Measurements from ENCODE around the gene PRPF40A. TPM values are rescaled to one million over a fixed set of nuclear protein-coding genes. Genes with fewer than 3 reads are reported as not detected.

Gene PRPF40A
- total RNA-seq, 1 donor from 2014 or later: 131 TPM

GRCh38 chr2:152674334-152674733, 42.9 kb downstream of the PRPF40A start:
- no peak overlapping the region for H3K27ac Mint-ChIP-seq (ENCODE audit: unreplicated experiment)
- Histone ChIP-seq H2AFZ (ENCODE audit: low read depth, low read length) (no peak overlapping the region), H3K36me3 (ENCODE audit: insufficient read depth, low read length) (peaks cover 53% of the 10 kb centered on the region), H3K4me3 (ENCODE audit: insufficient read depth, low read depth, low read length) (no peak overlapping the region), H3K27ac (ENCODE audit: low read depth, low read length) (no peak overlapping the region), H4K20me1 (ENCODE audit: insufficient read depth, low read length) (no peaks in the 10 kb centered on the region), H3K4me1 (ENCODE audit: insufficient read depth, low read length) (no peaks in the 10 kb centered on the region), H3K79me2 (ENCODE audit: insufficient read depth, low read length) (no peaks in the 10 kb centered on the region), H3K4me2 (ENCODE audit: low read length) (no peak overlapping the region), H3K9me3 (ENCODE audit: insufficient read depth, low read depth, low read length) (no peaks in the 10 kb centered on the region), H3K27me3 (ENCODE audit: insufficient read depth, low read length) (no peaks in the 10 kb centered on the region), H3K9ac (ENCODE audit: low read length) (no peak overlapping the region)
- H3K4me3 Mint-ChIP-seq (ENCODE audit: unreplicated experiment): no peak overlapping the region
- peaks cover 9% of the 10 kb centered on the region for H3K36me3 Mint-ChIP-seq (ENCODE audit: low read depth, unreplicated experiment)
- H3K4me1 Mint-ChIP-seq (ENCODE audit: low read depth, unreplicated experiment): no peaks in the 10 kb centered on the region
- no peak for TF ChIP-seq EZH2 (IDR thresholded peaks at IDR 0.05; ENCODE audit: insufficient read depth, low read length)
- TF ChIP-seq, protein P1, sequence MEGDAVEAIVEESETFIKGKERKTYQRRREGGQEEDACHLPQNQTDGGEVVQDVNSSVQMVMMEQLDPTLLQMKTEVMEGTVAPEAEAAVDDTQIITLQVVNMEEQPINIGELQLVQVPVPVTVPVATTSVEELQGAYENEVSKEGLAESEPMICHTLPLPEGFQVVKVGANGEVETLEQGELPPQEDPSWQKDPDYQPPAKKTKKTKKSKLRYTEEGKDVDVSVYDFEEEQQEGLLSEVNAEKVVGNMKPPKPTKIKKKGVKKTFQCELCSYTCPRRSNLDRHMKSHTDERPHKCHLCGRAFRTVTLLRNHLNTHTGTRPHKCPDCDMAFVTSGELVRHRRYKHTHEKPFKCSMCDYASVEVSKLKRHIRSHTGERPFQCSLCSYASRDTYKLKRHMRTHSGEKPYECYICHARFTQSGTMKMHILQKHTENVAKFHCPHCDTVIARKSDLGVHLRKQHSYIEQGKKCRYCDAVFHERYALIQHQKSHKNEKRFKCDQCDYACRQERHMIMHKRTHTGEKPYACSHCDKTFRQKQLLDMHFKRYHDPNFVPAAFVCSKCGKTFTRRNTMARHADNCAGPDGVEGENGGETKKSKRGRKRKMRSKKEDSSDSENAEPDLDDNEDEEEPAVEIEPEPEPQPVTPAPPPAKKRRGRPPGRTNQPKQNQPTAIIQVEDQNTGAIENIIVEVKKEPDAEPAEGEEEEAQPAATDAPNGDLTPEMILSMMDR (IDR thresholded peaks at IDR 0.05; ENCODE audit: insufficient read depth, low read depth, low read length): no peak
- no peaks in the 10 kb centered on the region for H3K27me3 Mint-ChIP-seq (ENCODE audit: low read depth, unreplicated experiment)
- DNase-seq (ENCODE audit: low read depth) (no peak), FAIRE-seq (no peak)
- no peaks in the 10 kb centered on the region for H3K9me3 Mint-ChIP-seq (ENCODE audit: unreplicated experiment)

GRCh38 chr2:152664725-152665124, 52.5 kb downstream of the PRPF40A start:
- peaks cover 5% of the 10 kb centered on the region for H4K20me1 ChIP-seq (ENCODE audit: insufficient read depth, low read length)
- Mint-ChIP-seq H3K27me3 (ENCODE audit: low read depth, unreplicated experiment) (no peaks in the 10 kb centered on the region), H3K27ac (ENCODE audit: unreplicated experiment) (no peak overlapping the region), H3K36me3 (ENCODE audit: low read depth, unreplicated experiment) (peaks cover 16% of the 10 kb centered on the region), H3K4me3 (ENCODE audit: unreplicated experiment) (no peak overlapping the region), H3K4me1 (ENCODE audit: low read depth, unreplicated experiment) (no peaks in the 10 kb centered on the region), H3K9me3 (ENCODE audit: unreplicated experiment) (no peaks in the 10 kb centered on the region)
- no peaks in the 10 kb centered on the region for H3K79me2 ChIP-seq (ENCODE audit: insufficient read depth, low read length)
- no peaks in the 10 kb centered on the region for H3K4me1 ChIP-seq (ENCODE audit: insufficient read depth, low read length)
- H2AFZ ChIP-seq (ENCODE audit: low read depth, low read length): no peak overlapping the region
- H3K27me3 ChIP-seq (ENCODE audit: insufficient read depth, low read length): no peaks in the 10 kb centered on the region
- H3K9me3 ChIP-seq (ENCODE audit: insufficient read depth, low read depth, low read length): no peaks in the 10 kb centered on the region
- no peak overlapping the region for H3K27ac ChIP-seq (ENCODE audit: low read depth, low read length)
- DNase-seq (ENCODE audit: low read depth): no peak
- H3K4me3 ChIP-seq (ENCODE audit: insufficient read depth, low read depth, low read length): no peak overlapping the region
- no peak for FAIRE-seq
- peaks cover 62% of the 10 kb centered on the region for H3K36me3 ChIP-seq (ENCODE audit: insufficient read depth, low read length)
- H3K9ac ChIP-seq (ENCODE audit: low read length): no peak overlapping the region
- H3K4me2 ChIP-seq (ENCODE audit: low read length): no peak overlapping the region
- TF ChIP-seq, protein P1 (IDR thresholded peaks at IDR 0.05; ENCODE audit: insufficient read depth, low read depth, low read length): no peak
- no peak for TF ChIP-seq EZH2 (IDR thresholded peaks at IDR 0.05; ENCODE audit: insufficient read depth, low read length)

DNA sequence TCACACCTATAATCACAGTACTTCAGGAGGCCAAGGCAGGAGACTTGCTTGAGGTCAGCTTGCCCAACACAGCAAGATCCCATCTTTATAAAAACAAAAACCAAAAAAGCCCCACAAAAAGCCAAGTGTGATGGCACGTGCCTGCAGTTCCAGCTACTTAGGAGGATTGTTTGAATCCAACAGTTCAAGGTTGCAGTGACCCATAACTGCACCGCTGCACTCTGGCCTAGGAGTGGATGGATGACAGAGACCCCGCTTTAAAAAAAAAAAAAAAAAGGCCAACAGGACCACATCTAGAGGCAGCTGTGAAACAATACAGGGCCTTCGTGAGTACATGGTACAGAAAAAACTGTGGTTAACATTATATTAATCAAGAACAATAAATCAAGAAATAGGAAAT, 56.2 kb downstream of the PRPF40A start:
- Mint-ChIP-seq H3K4me3 (ENCODE audit: unreplicated experiment) (no peak overlapping the region), H3K4me1 (ENCODE audit: low read depth, unreplicated experiment) (peaks cover 7% of the 10 kb centered on the region), H3K9me3 (ENCODE audit: unreplicated experiment) (no peaks in the 10 kb centered on the region), H3K27me3 (ENCODE audit: low read depth, unreplicated experiment) (no peaks in the 10 kb centered on the region), H3K27ac (ENCODE audit: unreplicated experiment) (no peak overlapping the region), H3K36me3 (ENCODE audit: low read depth, unreplicated experiment) (peaks cover 24% of the 10 kb centered on the region)
- Histone ChIP-seq H2AFZ (ENCODE audit: low read depth, low read length) (no peak overlapping the region), H3K36me3 (ENCODE audit: insufficient read depth, low read length) (peaks cover 69% of the 10 kb centered on the region), H3K9me3 (ENCODE audit: insufficient read depth, low read depth, low read length) (no peaks in the 10 kb centered on the region), H3K4me1 (ENCODE audit: insufficient read depth, low read length) (no peaks in the 10 kb centered on the region), H4K20me1 (ENCODE audit: insufficient read depth, low read length) (no peaks in the 10 kb centered on the region), H3K9ac (ENCODE audit: low read length) (no peak overlapping the region), H3K79me2 (ENCODE audit: insufficient read depth, low read length) (no peaks in the 10 kb centered on the region), H3K4me2 (ENCODE audit: low read length) (no peak overlapping the region), H3K4me3 (ENCODE audit: insufficient read depth, low read depth, low read length) (no peak overlapping the region), H3K27me3 (ENCODE audit: insufficient read depth, low read length) (no peaks in the 10 kb centered on the region), H3K27ac (ENCODE audit: low read depth, low read length) (no peak overlapping the region)
- no peak for DNase-seq (ENCODE audit: low read depth)
- FAIRE-seq: no peak
- no peak for TF ChIP-seq EZH2 (IDR thresholded peaks at IDR 0.05; ENCODE audit: insufficient read depth, low read length)
- TF ChIP-seq, protein P1 (IDR thresholded peaks at IDR 0.05; ENCODE audit: insufficient read depth, low read depth, low read length): no peak

Data from astrocyte (in vitro differentiated cells and primary cell).